ENCODE measurements around the gene SLC7A1.

SLC7A1 gene

DNA sequence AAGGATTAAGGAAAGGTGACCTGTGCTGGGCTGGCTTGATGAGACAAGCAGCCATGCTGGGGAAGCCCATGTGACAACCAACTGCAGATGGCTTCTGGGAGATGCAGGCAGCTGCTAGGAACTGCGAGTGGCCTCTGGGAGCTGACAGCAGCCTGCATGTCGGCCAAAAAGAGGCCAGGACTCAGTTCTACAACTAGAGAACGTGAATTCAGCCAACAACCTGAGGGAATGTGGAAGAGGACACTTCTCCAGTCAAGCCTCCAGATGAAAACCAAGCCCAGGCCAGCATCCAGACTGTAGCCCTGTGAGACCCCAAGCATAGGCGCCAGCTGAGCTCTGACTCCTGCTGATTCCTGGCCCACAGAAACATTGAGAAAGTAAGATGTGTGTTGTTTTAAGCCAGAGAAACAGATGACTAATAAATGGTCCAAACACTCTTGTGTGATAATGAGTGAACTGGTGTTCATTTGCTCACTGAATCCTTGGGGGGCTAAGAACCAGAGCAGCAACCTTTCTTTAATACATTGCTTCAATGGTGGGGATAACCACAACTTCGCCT is 45.0 kb downstream of the SLC7A1 start:
- DNase-seq: no peak

DNA sequence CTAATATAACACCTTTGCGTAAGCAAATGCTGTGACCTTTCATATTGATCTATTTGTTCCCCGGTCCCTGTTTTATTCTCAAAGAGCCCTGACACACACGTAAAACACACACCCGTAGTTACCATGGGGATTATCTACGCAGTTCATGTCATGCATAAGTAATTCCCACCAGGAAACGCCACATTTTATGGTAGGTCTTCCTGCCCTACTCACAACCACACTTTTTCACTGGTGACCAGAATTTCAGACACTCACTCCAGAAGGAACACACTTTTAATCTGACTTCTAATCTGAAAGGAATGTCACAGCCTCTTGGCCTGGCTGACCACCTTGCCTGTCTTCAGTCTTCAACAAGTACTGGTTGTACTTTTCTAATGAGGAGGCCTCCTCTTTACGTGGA is 46.8 kb downstream of the SLC7A1 start:
- no peak for DNase-seq

DNA sequence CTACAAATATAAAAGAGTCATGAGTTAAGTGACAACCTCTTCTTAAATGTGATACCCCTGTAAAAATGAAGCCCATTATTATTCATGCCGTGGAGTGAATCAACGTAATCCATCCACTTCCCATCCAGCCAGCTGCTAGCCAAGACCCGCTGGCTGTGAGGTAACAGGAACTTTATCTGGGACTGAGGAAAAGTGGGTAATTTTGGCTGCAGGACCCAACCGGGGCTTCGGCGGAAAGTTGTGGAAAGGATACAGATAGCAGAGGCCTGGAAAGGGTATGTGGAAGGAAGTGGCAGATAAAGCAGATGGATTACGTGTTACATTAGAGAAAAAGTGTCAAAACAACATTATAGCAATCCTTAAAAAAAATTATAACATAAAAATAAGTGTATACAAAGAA is 48.3 kb downstream of the SLC7A1 start:
- DNase-seq: no peak

DNA sequence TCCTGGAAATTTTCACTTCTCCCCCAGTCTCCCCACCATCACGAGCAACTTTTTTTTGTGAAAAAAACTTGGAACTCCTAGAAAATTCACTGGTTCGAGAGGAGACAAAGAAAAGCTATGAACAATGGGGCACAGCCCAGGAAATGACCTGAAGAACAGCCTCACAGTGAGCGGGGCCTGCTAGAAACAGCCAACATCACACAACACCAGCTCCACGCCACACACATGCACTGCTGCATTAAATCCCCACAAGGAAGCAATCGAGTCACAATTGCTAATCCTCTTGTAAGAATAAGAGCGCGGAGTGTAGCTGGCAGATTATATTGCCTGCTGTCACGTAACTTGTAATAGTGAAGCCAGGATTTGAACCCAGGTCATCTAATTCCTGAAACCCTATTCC is 48.8 kb downstream of the SLC7A1 start:
- no peak for DNase-seq

DNA sequence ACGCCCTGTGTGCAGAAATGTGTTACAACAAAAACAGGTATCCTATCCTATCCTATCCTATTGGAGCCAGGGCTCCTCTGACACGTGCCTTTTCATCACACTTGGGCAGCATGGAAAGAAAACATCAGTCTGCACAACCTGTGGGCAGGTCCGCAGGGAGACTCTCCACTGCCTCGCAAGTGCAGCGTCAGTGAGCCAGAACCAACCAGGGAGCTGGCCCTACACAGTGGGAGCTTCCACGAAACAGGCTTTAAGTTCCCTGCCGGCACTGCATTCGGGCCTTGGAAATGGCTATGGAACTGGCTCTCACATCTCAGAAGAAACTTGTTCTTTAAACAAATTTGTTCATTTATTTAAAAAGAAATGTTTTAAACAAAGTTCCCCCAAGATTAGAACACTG is 49.5 kb downstream of the SLC7A1 start:
- DNase-seq: no peak

DNA sequence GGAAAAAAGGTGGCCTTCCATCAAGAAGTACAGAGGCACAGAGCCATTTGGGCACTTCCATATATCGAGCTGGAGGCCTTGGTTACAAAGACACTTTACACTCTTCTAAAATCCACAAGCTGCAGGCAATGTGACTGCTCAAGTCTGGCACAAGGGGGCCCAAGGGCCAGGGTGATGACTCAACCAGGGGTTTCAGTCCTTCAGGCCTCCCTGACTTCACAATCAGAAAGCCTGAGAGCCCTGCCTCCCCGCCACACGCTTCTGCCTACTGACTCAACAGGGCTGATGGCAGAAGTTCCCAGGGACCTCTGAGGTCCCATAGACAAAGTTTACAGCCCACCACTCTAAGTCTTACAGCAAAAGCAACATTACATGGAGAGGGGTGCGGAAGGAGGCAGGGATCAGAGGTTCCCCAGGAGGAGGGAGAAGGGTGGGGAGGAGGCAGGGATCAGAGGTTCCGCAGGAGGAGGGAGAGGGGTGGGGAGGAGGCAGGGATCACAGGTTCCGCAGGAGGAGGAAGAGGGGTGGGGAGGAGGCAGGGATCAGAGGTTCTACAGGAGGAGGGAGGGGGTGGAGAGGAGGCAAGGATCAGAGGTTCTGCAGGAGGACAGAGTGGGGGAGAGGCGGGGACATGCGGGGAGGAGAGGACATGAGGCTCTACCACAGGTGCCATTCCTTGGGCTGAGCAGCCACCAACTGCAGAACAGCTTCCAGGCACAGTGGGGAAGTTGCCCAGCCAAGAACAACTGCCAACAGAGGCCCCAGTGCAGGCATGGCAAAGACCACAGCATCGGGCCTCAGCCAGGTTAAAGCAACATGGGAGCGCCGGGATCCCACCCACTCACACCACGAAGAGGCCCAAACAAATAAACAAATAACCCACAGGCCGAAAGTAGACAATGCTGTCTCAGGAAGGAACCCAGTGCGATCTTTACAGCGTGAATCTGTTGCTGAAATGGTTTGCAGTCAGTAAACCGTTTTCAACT is 52.0 kb downstream of the SLC7A1 start:
- DNase-seq: no peak

DNA sequence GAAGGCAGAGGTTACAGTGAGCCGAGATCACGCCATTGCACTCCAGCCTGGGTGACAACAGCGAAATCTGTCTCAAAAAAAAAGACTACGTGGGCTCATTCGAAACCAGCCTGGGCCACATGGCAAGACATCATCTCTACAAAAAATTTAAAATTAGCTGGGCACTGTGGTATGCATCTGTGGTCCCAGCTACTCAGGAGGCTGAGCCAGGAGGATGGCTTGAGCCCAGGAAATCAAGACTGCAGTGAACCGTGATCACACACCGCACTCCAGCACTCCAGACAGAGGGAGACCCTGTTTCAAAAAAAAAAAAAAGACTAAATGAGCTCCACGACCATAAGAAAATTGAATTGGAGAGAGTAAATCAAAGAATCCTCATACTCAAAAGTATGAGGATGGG is 53.1 kb downstream of the SLC7A1 start:
- DNase-seq: no peak

DNA sequence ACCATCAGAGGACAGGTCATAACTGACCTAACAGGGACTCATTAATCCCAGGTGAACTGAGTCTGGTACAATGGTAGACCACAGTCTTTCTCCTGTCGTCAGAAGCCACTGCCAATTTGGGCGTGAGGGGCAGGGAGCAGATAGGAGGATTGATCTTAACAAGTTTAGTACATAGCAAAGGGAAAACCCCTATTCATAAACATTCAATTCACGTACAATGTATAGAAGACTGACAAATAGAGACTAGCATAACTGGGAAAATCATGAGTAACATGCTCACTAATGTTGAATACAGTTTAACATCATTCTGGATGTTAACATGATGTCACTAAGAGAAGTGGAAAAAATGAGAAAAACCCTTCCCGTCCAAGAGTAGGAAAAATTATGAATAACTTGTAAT is 54.1 kb downstream of the SLC7A1 start:
- DNase-seq: no peak

DNA sequence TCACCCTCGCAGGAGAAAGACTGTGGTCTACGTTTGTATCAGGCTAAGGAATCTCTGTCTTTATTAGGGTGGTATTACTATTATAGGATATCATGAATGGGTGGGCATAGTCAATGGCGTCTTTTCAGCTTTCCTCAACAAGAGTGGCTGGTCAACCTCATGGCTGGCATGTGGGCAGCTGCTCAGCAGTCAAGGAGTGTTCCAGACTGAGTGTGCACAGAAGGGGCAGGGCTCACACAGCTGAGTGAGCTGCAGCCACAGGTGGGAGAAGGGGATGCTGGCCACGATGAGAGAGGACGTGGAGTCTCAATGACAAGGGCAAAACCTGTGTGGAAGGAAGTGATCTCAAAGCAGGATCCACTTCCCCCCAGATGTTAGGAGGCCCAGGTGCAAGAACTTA is 54.7 kb downstream of the SLC7A1 start:
- DNase-seq: no peak

DNA sequence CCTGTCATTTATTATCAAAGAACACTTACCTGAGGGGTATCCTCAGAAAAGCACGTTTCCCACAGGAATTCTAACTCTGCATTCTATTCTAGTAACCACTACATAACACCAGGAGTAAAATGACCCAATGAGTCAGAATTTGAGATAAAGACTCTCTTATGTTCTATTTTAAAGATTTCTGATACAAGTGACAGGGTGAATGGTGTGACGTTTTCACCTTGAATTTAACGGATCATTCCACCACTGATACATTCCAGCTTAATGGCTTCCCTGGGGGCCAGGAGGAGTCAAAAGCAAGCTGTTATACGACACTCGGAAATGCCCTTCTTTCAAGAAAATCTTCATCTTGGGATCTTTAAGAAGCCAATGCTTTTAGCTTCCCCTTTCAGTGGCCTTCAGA is 55.2 kb downstream of the SLC7A1 start:
- no peak for DNase-seq

DNA sequence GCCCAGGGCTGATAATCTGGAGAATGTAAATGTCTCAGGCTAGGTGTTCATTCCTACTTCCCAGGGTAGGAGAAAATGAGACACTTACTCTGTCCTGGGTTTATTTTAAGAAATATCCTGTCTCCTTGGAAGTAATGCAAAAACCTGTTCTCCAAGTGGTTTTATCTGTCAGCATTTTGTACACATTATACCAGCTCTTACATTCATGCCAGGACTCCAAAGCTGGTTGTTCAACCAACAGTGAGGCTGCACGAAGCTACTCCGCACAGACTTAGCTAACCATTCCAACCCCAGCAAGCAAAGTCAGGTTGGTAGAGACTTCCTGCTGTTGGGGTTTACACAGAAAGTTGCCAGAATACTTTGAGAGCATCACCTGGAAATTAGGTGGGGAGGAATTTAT is 55.6 kb downstream of the SLC7A1 start:
- DNase-seq: no peak

DNA sequence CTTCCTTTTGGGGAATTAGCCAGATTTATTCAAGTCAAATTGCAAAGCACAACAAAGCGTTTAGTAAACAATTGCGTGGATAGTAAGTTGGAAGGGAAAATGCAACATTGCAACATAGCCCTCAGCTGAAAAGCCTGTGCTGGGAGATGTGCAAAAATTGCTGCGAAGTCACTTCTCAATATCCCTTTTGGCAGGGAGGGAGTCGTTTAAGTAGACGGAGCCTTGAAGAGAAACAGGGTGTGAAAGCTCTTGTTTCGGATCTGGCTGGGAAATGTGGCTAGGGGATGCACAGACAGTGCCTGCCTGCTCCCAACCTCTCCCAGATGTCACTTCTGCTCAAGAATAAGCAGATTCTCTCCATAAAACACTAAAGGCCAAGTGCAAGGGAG is 56.8 kb downstream of the SLC7A1 start:
- no peak for DNase-seq

DNA sequence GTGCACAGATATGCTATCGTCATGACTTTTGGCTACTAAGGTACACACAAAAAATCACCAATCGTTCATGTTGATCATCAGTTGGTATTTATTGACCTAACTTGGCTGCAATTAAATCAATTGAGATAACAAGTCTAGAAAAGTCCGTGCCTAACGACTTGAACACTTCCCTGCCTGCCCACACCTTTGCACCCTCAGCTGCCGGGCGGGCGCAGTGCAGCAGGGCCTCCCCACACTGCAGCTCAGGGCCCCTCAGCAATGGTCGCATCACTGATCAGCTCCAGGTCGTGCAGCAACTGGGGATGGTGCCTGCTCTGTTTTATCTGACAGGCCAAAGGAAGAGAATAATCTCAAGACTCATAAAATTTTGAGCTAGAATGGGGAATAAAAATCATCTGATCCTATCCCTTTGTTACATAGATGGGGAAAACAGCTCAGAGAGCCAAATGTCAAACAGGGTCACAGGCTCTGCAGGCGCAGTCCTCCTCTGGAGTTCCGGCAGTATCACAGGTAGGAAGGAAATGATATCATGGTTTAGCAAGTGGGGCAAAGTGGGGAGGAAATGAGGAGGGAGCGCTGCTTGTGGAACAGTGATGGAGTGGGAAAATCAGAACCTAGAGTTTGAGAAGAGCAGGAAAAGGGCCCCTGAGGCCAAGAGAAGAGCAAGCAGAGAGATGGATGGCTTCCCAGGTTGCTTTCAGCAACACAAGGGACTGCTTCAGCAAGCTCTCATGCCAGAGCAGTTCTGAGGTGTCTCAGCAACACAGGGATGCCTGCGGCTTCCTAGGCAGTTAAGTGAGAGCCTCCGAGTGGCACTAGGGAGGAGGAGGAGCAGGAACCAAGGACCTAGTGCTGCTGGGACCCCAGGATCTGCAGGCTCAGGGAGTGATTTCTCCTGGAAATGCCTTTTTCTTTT is 57.5 kb downstream of the SLC7A1 start:
- no peak for DNase-seq

DNA sequence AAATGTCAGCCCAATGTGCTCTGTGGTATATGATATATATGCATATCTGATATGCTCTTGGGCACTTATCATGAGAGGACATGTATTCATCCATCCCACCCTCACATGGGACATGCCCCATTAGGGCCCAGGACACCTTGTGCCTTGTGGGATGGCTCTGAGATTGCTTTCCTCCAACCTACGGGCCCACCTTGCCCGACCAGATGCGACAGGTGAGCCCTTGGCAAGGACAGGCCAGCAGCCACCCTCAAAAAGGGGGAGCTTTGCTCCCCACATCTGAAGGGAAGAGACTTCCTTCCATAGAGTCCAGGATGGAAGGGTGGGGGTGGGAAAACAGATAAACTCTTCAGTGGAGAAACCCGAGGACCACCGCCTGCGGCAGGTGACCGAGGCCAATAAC is 58.6 kb downstream of the SLC7A1 start:
- DNase-seq: no peak

DNA sequence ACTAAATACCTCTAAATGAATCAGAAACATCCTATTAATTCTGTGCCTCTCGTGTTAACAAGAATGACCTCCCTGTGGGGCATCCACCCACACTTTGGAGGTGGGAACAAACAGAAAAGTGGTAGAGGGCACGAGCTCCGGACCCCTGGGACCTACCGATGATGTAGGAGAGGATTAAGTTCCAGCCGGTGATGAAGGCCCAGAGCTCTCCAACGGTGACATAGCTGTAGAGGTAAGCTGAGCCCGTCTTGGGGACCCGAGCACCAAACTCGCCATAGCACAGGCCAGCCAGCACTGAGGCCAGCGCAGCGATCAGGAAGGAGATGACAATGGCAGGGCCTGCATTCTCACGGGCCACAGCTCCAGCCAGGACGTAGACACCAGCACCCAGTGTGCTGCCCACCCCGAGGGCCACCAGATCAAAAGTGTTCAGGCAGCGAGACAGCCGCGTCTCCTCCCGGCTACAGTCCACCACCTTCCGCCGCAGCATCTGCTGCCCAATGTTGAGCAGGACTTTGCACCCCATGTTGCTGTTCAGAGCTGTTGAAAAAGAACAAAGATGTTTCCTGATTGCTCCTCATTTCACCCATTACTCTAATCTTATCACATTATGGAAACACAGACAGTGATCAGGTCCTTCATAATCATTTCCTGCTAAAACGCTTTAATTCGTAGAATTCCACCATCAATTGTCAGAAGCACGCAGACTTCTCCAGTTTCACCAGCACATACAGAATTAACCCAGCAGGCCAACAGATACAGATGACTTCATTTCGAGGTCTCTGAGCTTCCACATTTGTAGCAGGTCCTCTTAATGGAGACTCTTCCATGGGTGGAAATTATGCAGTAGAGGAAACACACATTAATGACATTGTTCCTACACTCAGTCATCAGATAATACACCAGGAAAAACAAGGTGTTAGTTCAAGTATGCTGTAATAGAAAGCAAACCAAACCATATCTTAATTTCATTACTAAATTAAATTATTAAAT is 59.5 kb downstream of the SLC7A1 start:
- DNase-seq: no peak

DNA sequence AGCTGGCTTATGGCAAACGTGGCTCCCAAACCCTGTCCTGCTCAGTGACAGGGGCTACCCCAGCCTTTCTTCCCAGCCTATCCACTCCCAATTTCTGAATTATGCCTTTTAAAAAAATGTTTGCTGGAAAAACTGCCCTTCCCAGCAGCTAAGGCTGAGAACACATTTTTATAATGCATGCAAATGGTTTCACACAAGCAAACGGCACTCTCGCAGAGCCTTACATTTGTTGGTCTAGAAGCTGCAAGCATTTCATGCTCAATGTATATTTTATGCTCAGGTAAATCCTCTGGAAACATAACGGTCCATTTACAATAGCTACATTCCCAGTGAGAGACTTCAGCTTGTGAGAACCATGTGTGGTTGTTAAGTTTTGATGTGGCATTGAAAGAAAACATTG is 61.4 kb downstream of the SLC7A1 start:
- DNase-seq: no peak

DNA sequence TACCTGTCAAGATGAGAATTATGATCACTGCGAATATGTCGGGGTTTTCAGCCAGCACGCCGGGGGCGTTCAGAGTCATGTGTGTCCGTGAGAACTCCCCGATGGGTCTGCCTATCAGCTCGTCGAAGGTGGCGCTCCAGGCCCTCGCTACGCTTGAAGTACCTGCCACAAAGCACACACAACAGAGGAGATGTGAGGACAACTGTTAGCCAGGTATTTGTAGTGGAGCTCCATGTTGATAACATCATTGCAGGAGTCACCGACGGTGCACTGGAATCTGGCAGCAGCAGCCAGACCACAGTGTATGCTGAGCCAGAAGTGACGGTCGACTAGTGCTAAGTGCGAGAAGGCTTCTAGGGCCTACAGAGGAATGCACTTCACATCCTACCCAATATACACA is 62.7 kb downstream of the SLC7A1 start:
- no peak for DNase-seq

DNA sequence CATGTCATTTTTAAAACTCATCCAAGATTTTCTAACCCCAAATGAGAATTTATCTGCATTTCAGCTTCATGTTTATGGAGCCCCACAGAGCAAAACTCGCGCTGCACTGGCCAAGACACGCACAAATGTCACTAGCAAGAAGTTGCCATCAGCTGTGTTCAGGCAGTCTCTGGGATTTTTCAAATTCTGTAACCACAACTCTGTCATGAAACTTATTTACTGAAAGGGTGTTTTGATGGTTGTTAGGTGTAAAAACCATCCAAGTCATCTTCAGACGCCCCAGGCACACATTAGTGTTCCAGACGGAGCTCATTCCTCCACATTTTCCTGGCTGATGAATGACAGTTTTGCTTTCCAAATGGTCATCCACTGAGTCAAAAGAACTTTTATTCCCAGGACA is 63.4 kb downstream of the SLC7A1 start:
- no peak for DNase-seq

DNA sequence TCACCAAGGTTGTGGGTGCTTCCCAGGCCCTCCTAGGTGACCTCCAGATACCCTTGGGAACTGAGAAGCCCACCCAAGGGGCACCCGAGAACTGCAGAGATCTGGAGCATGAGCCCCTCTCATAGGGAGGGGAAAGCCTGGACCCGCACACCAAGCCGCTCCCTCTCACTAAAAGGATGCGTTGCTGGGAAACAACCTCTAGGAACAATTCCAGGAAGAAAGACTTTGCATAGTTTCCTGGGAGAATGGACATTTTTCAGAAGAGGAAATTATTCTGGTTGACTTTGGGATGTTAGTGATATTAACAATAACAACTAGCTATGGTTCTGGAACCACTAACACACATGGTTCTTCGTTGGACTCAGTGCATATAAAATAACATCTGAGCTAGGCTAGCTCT is 64.6 kb downstream of the SLC7A1 start:
- DNase-seq: no peak

DNA sequence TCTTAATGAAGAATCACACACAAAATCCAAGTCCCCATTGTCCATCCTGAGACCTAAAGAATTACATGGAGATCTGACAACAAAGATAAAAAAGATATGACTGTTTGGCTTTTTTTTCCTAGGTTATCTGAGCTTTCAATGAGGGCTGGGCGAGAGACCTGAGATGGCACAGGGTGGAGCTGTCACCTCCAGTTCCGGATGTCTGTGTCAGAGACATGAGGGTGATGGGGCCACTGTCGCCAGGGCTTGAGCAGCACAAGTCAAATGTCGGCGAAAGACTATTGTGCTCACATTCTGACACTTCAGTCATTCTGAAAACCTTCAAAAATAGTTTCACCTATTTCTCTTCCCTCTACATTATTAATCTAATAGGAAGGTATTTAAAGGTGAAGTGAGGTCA is 65.7 kb downstream of the SLC7A1 start:
- no peak for DNase-seq

DNA sequence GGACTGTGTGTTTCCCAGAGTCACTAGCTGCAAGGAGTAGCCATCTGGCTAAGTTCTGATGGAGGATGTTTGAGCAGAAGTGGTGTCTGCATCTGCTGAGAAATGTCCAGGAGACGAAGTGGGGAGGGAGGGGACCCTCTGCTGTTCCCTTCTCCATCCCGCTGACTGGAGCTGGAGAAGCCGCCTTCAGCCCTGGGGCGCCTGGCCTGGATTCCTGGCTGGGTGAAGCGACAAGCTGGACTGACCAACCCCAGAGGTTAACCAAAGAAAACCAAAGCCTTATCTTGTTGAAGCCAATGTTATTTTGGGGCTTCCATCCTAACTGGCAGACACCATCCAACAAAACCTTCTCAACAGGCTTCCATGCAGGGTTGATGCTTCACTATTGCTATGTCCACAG is 67.6 kb downstream of the SLC7A1 start:
- DNase-seq: no peak

DNA sequence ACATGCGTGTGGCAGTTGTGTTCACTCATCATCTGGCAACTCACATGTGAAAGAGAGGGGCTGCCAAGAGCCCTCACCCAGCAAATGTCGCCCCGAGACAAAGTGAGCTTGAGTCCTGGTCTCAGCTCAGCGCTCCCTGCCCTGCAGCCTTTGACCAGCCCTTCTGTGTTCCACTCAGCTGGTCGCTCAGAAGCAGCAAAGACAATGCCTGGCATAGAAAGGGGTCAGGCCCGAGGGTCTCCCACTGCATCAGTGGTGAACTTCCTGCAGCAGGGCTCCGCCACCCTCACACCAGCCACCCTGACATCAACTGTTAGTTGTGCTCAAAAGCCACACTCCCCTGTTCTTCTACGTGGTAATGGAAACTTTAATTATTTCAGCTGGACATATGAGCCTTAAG is 68.0 kb downstream of the SLC7A1 start:
- DNase-seq: no peak

Measured in GF-D8 (cell line).